Activated CD4-positive, alpha-beta T cell treated with anti-CD3 and anti-CD28 coated beads for 1 hour (primary cell): ENCODE measurements around the gene RBKS.

Experiments
- DNase-seq: peaks from one replicate; pipeline ENCODE4 v3.0.0-alpha.2; 2020

Gene RBKS

DNA sequence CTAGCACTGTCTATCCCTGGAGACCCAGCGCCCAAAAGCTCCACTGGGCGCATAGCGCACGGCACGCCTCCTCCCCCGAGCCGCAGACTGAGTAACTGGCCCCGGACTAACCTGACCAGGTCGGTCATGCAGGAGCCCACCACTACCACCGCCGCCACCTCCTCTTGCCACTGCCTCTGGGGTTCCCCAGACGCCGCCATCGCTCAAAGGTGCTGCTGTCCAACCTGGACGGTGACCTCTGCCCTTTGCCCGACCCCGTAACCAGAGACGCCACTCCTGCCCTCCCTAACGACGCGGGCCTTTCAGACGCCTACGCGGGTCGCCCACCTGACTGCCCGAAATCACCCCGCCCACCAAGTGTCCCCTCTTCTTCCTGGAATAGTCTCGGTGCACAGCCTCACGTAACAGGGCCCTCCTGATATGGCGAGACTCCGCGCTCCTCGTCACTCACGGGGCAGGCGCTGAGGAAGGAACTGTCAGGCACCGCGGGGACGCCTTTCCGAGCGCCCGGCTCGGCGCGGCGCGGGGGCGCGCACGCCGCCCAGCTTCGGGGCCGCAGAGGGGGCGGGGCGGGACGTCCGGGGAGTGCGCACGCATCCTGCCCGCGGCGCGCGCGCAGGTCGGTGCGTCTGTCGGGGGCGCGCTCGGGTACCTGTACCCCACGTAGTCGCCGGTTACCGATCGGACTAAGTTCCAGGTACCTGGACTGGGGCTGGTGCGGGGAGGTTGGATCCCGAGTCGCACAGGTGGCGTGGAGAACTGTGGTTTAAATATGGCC is at the start of gene RBKS, which contains the start of gene BABAM2:
RBKS (minus strand) TSS at position 242 of the 778 bp plus-strand sequence; CDS start at position 200, 42 bp downstream.
BABAM2 (plus strand) TSS at position 584 of the 778 bp plus-strand sequence. CDS start 3,828 bp downstream, outside the sequence.
- peak; percentile 86 for DNase-seq

DNA sequence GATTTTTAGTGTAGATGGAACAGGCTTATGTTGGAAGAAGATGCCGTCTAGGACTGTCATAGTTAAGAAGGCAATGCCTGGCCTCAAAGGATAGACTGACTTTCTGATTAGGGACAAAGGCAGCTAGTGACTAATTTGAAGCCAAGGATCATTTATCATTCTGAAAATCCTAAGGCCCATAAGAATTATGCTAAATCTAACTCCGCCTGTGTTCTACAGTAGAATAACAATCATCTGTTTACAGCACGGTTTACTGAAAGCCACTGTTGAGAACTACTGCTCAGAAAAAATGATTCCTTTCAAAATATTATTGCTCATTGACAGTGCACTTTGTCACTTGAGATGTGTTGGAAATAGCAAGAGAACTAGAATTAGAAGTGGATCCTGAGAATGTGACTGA is 44.8 kb upstream of the RBKS start:
- DNase-seq: no peak

DNA sequence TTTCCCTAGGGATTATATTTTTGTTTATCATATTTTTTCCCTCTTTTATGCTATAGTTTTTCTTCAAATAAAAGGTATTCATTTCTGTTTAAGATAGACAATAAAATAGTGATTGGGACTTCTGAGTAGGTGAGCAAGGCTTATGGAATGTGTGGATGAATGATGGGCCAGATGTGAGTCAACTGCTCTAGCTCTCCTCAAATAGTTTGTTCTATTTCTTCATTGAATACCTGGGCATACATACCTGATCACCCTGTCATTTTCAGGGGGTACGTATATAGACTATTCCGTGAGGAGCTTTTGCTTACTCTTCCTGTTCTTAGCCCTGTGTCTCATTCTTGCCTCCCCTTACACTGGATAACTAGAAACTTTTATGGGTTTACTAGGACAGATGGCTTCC is 42.2 kb upstream of the RBKS start:
- DNase-seq: no peak

DNA sequence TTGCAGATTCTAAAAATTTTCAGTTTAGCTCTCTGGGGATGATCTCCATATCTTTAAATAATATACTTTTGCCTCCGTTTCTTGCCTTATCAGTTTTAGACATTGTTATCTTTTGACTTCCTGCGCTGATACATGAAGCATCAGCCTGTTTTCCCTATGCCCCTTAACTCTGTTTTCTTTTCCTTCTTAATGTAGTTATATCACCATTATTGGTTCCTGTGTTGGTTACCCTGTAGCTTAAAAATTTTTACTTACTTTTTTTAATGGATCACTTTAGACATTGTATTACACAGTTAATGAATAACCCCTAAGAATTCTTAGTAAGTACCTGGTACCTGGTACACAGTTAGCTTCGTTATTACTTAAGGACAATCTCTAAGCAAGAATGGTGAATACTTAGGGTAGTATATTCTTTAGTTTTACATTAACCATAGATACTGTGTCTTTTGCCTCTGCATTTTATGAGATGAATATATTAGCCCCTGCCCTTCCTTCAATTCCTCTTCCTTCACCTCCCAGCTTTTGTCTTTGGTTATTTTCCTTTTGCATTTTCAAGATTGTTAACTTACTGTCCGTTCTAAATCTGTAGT is 41.3 kb upstream of the RBKS start:
- DNase-seq: no peak

DNA sequence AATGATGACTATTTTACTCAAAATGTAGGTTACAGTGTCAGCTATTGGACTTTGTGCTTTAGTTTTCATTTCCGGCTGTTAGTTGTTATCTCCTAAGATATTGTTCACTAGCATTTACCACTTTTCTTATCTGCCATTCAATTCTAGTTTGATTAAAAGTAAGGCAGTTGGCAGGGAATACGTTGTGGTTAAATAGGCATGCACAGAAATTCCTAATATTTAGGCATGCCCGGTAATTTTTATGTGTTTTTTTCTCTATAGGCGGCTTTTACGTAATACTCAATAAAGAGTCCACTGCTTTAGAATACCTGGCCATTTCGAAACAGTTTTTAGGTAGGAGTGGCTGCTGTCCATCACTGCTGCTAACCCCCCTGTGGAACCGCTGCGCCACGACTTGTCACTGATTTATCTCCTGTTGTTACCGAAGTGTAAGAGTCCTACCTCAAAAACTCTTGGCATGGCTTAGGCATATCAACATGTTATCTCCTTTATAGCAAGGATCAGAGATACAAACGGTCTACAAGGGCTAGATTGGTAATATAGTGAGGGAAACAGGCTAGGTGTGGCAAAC is 39.8 kb upstream of the RBKS start:
- no peak for DNase-seq

DNA sequence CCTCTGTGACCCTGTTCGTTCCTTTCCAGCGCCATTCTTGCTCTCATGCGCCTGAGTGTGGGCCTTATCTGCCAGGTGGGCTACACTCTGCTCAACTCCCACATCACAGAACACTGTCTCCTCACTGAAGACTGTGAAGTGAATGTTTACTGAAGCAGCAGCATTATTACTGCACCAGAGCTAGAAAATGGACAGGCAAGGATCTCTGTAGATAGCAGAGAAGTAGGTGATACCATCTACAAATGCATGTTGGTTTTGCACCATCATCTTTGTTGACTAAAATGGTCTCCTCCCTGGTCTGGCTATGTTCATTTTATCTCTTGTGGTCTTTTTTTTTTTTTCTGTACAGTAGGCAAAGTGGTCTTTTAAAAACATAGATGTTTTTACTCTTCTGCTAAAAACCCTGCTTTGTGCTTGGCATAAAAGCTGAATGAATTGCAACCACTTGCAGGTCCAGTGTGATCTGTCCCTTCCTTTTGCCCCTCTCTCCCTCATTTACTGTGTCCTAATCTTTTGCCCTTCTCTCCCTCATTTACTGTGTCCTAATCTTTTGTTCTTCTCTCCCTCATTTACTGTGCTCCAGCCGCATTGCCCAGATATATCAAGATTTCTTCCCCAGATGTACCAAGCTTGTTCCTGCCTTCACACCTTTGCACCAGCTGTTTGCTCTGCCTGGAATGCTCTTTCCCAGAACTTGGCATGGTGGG is 35.7 kb upstream of the RBKS start:
- DNase-seq: no peak

DNA sequence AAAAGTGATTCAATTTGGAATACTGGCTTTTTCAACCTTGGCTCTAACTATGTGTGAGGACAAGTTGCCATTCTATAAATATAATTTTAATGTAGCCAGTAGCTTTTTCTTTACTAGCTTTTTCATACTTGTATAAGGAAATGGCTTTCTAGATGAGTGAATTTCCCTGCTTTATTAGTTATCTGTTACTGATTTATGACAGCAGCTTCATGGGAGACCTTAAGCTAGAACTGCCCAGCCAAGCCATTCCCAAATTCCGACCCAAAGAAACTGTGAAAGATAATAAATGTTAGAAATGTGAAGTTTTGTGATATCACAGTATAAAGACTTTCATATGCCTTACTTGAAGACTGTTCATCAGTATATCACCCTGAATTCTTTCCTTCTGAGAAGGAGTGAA is 32.7 kb upstream of the RBKS start:
- no peak for DNase-seq

DNA sequence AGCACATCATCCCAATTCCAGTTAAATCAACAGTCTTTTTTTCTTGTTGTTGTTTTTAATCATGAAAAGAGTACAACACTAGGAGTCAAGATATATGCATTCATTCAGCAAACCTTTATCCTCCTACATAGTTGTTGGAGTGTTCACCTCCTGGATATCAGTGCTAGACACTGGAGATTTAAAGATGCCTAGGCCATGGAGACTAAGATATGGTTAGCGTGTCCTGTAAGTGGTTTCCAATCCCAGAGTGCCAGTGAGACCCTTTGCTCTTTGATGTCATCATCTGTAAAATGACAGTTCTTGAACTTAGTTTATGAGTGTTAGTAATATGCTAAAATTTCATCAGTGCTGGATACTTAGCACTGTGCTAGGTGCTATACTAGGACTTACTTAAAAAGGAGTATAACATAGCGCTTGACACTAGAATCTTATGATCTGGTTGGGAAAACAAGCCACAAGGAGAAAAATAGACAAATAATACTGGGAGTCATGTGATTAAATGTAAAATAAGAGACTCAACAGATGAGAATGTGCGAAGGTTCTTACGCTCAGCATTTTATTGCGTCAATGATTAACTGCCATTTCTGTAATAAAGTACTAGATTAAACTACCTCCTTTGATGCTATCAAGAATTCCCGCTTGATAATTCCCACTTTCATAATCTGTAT is 31.8 kb upstream of the RBKS start:
- DNase-seq: no peak

DNA sequence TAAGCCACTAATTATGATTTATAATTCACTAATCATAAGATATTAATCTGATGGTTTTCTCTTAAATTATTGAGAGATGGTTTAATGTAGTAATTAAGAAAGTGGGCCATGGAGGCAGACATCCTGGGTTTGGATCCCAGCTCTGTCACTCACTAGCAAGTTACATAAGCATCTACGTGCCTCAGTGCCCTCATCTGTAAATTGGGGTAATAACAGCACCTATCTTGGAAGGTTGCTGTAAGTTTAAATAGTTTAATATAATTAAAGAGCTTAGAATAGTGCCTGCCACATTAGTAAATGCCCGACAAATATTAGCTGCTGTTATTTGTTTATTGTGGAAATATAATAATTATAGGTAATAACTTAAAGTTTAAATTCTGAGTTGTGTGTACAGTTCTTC is 31.2 kb upstream of the RBKS start:
- no peak for DNase-seq

DNA sequence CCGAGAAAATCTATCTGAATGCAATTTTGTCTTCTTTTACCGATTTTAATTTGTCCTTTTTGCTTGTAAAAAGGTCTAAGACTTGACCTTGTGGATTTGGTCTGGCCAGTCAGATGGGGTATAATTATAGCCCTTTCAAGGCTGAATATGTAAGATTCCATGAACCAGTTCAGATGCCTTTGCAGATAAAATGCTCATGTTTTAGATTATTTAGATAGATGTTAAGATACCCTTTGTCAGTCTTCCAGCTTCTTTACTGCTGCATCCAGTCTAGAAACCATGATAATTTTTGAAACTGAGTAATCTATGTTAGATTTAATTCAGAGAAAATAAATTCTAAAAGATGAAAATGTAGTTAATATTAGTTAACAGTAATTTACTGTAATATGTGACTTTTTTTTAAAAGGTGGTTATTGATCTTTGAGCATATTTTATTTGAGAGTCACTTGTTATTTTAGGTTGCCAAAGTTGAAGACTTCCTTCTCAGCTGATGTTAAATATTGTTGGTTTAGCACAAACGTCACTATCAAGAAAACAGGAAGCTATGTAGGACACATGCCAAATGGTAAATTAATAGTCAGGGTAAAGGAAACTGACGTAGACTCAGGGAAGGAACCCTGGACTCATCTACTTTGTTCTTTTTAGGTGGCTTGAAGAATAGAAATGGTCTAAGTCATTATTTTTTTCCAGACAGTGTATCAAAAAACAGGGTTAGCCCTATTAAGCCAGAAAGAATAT is 30.1 kb upstream of the RBKS start:
- DNase-seq: no peak

DNA sequence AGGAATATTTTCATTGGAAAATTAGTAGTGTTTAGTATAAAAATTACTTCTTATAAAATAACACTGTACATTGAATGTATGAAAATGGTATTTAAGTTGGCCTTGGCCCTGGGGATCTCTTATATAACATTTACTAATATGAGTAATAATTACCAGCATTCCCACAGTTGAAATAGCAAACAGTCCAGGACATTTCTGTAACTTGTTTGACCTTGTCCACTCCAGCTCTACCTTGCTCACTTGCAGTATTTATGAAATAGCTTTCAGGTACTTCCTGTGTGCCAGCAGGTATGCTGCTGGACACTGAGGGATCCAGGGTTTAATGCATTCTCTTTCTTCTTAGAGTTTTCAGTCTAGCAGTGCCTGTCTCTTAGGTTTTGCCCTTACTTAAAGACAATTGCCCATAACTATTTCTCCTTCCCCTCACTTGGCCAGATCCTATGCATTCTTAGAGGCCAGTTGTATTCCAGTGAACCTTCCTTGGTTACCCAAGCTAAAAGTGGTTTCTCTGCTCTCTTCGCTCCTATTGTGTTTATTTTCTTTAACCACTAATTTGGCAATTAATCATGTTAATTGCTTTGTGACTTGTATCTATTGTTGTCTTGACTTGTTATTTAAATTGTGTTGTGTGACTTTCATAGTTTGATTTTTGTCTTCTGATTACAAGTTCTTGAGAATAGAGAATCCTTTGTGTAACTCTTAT is 26.3 kb upstream of the RBKS start:
- DNase-seq: no peak

DNA sequence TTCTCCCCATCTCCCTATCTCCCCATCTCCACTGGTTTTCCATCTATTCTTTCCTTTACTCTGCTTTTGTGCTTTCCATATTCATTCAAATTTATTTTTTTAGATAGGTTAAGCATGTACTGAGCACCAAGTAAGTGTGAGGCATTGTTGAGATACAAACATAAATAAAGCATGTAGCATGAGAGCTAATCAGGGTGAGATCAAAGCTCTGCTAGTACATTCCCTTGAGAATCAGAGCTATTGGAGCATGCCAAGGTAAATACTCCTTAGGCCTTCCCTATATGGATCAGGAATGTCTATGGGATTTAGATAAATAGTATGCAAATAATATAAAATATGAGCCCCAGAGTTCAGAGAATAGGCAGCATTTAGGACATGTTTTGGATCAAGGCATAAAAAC is 25.7 kb upstream of the RBKS start:
- no peak for DNase-seq

DNA sequence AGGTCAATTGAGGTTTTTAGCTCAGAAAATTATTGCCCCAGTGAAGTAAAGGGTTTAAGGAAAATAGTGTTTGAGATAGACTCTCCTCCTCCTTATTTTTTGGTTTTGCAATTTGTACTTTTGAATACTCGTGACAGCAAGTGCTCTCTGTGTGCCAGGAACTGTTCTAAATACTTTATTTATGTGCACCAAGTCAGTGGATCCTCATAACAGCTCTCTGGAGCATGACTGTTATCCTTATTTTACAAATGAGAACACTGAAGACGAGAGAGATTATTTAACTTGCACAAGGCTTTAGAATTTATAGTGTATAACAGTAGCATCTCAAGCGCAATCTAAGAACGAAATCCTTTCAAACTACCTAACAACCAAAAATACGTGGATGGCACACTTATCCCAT is 25.0 kb upstream of the RBKS start:
- DNase-seq: no peak

DNA sequence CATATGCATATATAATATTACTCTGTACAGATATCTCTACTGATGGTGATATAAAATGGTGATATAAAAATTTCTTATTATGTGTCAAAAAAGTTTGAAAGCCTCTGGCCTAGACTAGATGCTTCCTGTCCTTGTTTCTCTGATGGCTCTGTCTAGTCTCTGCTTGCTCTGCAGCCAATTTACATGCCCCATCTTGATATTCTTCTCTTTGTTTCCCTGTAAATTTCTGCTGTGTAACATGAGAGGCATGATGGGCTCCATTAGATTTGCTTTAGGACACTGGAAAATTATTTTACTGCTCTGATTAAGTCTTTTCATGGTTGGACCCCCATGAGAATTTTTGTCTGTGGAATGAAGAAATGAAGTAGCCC is 24.6 kb upstream of the RBKS start:
- no peak for DNase-seq

DNA sequence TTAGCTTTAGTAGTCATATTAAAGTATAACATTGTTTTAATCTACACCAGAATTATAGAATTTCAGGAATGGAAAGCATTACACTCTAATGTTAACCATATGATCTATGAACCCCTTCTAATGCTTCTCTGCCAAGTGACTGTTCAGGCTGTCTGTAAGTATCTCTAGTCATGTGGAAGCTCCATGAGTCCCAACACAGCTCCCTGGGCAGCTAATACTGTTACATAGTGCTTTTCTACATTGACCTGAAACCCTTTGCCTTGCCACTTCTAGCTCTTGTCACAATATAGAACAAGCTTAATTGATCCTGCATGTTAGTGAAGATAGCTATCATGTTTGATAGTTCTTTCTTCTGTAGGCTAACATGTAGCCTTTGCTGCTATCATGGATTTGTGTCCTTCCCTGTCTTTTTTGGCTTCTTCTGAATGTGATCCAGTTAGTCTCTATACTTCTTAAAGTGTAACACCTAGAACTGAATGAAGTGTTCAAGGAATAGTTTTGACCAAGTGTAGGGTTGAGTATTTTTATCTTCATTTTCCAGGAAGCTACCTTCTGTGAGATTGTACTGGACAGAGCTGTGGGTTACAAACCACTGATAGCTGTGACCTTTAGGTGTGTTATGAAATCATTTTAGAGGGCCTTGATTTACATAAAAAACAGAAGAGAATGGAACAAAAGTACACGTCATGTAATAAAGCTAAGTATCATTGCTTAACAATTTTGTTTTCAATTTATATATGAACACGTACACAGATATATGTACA is 24.0 kb upstream of the RBKS start:
- DNase-seq: no peak

DNA sequence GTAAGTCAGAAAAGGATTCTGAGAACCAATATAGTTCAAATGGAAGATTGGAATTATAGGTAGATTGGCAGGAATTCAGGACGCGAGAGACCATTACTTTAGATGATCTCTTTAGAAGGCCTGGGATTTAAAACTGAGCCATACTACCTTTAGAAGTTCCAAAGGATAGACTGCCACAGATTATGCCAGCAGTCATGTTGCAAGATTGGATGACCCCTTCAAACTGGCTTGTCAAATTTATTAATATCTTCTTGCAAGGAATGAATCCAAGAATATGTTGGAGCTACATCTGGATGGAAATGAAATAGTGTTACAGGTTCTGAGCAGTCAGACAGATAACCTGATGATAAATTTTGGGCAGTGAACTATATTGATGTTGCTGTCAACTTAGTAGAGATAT is 22.3 kb upstream of the RBKS start:
- DNase-seq: no peak

DNA sequence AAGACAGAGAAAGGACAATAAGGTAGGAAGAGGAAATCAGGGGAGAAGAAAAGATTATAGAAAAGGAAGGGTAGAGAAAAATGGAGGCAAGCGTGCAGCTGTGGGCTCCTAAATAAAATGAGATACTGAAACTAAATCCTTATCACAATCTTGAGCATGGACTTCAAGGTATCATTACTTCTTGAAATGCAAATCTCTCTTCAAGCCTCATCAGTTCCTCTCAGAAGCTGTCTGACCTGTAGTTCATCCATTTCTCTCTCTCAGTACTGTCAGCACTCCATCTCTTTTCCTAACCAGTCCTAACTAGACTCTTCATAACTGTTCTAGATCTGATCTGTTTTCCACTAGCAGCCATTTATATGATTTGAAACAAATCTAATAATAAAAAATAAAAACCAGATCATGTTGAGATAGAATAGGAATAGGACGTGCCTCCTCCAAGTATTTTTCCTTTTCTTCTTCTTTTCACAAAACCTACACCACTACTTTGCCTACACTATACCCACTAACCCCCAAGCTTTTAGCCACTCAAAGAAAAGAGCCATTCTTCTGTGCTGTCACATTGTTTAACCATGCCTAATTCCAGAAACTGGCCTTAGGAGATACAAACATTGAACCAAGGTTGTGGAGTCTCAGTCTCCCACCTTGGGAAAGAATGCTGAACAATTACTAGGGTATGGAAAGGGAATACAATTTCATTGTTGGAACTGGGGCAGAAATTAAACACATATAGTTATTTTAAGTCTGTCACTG is 21.4 kb upstream of the RBKS start:
- DNase-seq: no peak

DNA sequence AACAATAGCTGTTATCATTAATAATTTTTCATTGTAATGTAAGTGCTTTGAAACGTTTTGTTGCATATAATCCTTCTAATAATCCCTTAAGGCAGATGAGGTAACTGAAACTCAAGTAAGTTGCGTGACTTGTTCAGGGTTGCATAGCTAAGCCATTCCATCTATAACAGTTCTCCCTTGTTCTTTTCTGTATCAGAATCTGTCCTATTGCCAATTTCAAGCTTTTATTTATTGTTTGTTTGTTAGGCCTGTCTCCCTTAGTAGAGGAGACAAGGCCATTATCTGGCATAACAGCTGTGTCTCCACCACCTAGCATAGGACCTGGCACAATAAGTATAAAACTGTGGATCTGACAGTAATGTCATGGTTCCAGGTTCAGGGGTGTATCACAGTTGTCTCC is 19.7 kb upstream of the RBKS start:
- no peak for DNase-seq

DNA sequence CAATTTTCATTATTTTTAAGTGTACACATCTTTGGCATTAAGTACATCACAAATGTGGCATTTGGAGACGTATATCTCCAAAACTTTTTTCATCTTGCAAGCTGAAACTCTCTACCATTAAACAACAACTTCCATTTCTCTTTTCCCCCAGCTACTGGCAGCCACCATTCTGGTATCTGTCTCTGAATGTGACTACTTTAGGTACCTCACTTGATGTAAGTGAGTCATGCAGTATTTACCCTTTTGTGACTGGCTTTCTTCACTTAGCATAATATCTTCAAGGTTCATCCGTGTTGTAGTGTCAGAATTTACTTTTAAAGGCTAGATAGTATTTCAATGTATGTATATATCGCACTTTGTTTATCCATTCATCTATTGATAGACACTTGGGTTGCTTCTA is 17.4 kb upstream of the RBKS start:
- no peak for DNase-seq

DNA sequence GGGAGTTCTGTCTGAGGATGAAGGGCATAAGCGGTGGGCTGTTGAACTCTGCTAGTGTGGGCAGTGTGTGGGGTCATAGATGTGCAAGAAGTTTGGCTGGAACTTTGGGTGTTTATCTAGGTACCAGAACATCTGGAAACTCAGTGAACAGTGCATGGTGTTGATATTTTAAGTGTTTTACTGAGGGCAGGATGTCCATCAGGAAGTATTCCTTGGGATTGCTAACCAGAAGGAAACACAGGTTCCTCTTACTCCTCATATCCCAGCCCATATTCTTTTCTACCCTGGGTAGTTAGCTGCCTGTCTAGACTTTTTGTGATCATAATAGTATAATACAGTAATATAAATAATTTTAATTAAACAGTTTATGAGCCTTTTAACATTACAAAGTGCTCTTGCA is 15.9 kb upstream of the RBKS start:
- DNase-seq: no peak

DNA sequence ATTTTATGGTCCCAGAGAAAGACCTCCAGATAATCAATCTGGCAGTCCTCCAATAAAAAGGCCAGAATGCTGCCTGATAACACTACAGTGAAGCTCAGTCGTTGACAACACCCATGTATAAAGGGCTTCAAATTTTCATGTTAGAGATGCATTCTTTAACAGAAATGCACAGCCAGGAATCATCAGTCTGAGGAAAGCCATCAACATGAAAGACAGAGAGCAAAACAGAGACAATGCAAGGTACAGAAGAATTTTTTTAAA is 14.1 kb upstream of the RBKS start:
- DNase-seq: no peak
